Stimulated activated CD4-positive, alpha-beta T cell treated with anti-CD3 and anti-CD28 coated beads, Interleukin-12 subunit alpha, Interleukin-12 subunit beta, amount 100 ng/mL, for 4 hours (primary cell): ENCODE data around the gene DLG1.

Experiments used
- DNase-seq: peaks from one replicate; pipeline ENCODE4 v3.0.0-alpha.2; 2020

The DLG1 gene

GRCh38 chr3:197168606-197169005 is 129.8 kb downstream of the DLG1 start:
- no peak for DNase-seq

- DNase-seq, result no peak
These were observed 130.3 kb downstream of the DLG1 start for GRCh38 chr3:197168063-197168462.

DNA sequence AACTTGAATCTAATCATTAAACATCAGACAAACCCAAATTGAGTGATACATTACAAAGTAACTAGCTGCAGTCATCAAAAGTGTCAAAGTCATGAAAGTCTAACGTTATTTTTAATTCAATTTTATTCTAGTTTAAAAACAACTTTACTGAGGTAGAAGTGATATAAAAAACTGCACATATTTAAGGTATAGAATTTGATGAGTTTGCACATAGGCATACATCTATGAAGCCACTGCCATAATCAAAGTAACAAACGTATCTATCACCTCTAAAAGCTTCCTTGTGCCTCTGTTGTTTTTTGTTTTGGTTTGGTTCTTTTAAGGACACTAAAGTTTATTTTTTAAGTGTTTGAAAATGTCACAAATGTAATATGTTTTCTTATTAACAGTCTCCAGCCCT is 130.9 kb downstream of the DLG1 start:
- DNase-seq, result no peak

- DNase-seq, result no peak
These were observed 132.5 kb downstream of the DLG1 start for GRCh38 chr3:197165890-197166289.

- no peak for DNase-seq
These were observed 143.4 kb downstream of the DLG1 start for GRCh38 chr3:197155046-197155445.

DNA sequence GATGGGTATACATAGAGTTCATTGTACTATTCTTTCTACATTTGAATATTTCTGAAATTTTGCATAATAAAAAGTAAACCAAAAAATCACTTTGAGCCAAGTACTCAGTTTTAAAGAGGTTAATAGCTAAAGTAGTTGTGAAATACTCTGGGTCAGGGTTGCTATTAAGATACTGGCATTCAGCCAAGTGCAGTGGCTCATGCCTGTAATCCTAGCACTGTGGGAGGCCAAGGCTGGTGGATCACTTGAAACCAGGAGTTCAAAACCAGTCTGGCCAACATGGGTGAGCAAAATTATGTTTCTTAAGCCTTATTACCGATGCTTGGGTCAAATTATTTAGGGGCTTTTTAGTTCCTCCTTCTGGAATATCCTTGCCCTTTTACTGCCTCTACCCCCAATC is 146.8 kb downstream of the DLG1 start:
- DNase-seq, result no peak

DNA sequence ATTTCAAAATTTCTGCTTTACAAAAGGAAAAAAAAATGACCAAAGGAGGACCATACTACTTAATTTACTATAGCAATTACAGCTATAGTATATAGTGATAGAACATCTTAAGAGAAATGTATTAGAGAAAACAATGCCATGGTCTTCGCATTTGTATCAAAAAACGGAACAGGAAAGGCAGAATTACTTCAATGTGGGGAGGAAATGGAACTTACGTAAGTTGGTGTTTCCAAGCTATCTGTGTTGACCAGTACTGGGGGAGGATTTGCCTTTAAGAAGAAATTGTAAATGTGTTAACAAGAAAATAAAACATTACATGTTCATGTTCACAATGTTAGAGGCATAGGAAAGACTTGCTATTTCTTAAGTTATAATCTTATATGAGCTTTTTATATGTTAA is 148.9 kb downstream of the DLG1 start:
- no peak for DNase-seq

DNA sequence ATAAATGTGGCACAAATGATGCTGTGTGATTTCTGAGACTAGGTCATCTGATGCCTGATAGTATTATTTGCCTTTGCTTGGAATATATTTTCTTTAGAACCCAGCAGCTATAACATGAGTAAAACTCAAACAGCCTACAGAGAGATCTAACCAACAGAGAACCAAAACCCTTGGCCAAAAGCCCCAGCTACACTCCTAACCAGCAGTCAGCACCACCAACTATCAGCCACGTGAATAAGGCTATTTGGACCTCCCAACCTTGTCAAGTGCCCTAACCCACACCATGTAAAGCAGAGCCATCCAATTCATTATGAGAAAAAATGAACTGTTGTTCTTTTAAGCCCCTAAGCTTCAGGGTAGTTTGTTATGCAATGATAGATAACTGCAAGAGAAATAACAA is 154.2 kb downstream of the DLG1 start:
- no peak for DNase-seq

GRCh38 chr3:197139586-197139985 is 158.8 kb downstream of the DLG1 start:
- DNase-seq, result no peak

- no peak for DNase-seq
These were observed 160.7 kb downstream of the DLG1 start for GRCh38 chr3:197137751-197138150.

DNA sequence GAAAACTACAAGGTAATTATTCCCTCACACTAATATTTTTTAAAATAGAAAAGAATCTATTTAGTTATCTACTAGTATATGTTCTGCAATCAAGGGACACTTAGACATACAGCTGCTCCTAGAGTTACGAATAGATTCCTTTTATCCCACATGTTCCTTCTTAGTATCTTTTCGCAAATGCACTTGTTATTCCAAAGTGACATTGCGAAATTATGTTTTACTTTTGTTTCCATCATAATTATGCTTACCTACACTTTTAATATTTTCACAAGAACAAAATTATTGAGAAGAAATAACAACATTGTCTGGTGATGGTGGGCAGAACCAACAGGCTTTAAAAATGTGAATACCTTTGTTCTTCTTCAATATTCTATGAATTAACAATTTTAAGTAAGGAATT is 161.7 kb downstream of the DLG1 start:
- DNase-seq, result no peak

DNA sequence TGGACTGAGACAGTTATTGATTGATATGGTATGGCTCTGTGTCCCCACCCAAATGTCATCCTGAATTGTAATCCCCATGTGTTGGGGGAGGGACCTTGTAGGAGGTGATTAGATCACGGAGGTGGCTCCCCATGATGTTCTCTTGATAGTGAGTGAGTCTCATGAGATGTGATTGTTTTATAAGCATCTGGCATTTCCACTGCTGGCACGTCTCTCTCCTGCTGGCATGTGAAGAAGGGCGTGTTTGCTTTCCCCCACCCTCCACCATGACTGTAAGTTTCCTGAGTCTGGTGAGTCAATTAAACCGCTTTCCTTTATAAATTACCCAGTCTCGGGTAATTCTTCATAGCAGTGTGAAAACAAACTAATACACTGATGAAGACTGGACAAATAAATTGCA is 163.2 kb downstream of the DLG1 start:
- DNase-seq, result no peak

GRCh38 chr3:197132916-197133530 is 165.4 kb downstream of the DLG1 start:
- no peak for DNase-seq

- no peak for DNase-seq
These were observed 172.8 kb downstream of the DLG1 start for GRCh38 chr3:197125636-197126035.

DNA sequence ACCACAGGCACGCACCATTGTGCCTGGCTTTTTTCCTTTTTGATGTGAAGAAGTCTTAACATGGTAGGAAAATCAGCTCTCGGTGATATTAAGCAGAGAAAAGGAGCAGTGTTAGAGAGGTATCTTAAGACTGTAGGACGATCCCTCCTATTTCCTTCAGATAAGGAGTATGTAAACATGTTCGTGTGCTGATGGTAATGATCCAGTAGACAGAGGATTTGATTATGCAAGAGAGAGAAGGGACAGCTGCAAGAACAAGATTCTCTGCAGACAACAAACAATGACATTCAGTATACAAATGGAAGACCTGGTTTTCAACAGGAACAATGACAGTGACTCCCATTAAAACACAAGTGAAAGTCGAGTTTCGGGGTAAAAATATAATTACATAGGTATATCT is 173.7 kb downstream of the DLG1 start:
- DNase-seq, result no peak

GRCh38 chr3:197122394-197122793 is 176.0 kb downstream of the DLG1 start:
- no peak for DNase-seq

GRCh38 chr3:197117114-197117513 is 181.3 kb downstream of the DLG1 start:
- DNase-seq, result no peak

GRCh38 chr3:197114007-197114406 is 184.4 kb downstream of the DLG1 start:
- DNase-seq, result no peak

DNA sequence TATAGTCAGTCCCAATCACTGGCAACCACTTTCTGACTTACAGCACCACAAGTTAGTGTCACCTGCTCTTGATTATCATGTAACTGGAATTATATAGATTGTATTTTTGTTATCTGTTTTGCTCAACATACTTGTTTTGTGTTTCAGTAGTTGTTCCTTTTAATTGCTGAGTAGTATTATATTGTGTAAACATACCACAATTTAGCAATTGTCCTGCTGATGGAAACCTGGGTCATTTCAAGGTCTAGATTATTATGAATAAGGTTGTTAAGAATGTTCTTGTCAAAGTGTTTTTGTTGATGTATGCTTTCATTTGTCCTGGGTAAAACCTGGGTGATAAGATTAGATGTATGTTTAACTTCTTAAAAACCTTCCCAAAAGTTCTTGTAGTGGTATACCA is 186.7 kb downstream of the DLG1 start:
- no peak for DNase-seq

DNA sequence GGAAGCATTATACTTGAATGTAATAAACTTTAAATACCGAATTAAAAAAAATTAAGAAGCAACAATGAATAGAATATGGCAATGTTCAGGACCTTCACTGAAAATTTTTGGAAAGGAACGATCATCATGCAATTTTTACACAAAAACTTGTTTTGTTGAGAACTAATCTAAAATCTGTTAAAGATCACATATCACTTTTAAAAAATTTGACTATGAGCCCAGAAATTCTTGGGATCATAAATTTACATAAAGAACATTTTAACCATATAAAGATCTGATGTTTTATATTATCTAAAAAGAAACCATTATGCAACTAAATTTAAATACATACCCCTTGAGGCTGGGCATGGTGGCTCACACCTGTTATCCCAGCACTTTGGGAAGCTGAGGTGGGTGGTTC is 192.6 kb downstream of the DLG1 start:
- DNase-seq, result no peak

DNA sequence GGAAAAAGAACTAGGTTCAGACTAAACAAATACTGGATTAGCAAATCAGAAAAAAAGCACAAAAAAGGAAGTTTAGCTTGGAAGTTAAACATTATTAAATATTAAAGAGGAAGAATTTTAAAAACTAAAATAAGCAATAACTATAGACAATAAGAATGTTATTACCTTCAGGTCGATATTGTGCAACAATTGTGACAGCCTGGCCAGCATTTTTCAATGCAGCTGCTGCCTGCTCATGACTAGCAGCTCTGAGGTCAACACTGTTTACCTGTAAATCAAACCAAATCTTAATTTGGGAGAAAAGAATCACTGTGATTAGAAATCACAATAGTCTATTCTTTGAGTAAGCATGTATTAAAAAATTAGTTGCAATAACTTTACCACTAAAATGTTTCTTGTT is 193.7 kb downstream of the DLG1 start:
- no peak for DNase-seq

DNA sequence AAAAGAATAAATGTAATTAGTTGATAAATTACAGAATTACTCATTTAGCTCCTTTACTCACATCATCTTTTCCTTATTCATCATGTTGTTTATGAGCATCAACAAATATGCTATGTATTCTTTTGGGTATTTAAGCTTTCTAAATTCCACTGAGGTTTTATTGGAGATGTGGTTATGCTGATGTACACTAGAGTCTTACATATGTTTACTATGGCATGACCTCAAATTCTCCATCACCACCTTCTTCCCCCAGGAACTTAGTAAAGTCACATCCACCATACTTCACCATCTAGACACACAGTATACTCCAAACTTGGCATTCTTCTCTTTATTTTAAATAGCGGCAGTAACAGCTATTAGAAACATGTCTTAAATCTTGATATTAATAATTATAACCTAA is 194.6 kb downstream of the DLG1 start:
- DNase-seq, result no peak

GRCh38 chr3:197093871-197094270 is 204.5 kb downstream of the DLG1 start:
- no peak for DNase-seq

- no peak for DNase-seq
These were observed 210.0 kb downstream of the DLG1 start for GRCh38 chr3:197088370-197088769.

- no peak for DNase-seq
These were observed 213.3 kb downstream of the DLG1 start for GRCh38 chr3:197085137-197085536.

DNA sequence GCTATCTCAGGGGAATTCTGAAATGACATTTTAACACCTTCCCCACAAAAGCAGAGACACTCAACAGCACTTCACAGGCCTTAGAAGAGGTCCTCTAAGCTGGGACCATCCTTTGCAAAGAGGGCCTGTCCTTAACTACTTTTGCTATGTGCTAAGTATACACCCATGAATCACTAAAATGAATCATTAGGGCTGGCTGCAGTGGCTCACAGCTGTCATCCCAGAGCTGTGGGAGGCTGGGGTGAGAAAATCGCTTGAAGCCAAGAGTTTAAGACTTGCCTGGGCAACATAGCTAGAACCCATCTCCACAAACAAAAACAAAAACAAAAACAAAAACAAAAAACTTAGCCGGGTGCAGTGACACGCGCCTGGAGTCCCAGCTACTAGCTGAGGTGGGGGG is 214.9 kb downstream of the DLG1 start:
- no peak for DNase-seq
